GM23338 (cell line): ENCODE results near the gene CLSTN2. TPM values are rescaled to one million over a fixed set of nuclear protein-coding genes. Genes with fewer than 3 reads are reported as not detected.

Experiments used
- ATAC-seq: fragments of 200-7000 bp; cut with Tn5 transposase; 3 replicates; pipeline ENCODE4 v1.9.1; 2020
- DNase-seq: peaks from one replicate; pipeline ENCODE4 v3.0.0-alpha.2; 2015; ENCODE audit warnings: low spot score
- H2AFZ ChIP-seq: fragments of 200-600 bp; sonication (generic); 2 replicates; pipeline ENCODE4 v1.8.0; 2016; ENCODE audit warnings: antibody characterized with exemption, mild to moderate bottlenecking, moderate library complexity
- H3F3A ChIP-seq: fragments of 200-600 bp; sonication (generic); replicated peaks from 2 replicates; pipeline ENCODE4 v1.8.0; 2017; ENCODE audit warnings: antibody characterized with exemption, mixed run types, low read depth
- H3K27ac ChIP-seq: fragments of 200-600 bp; sonication (generic); 2 replicates; pipeline ENCODE4 v1.6.1; 2016; ENCODE audit warnings: low read depth
- H3K27me3 ChIP-seq: fragments of 200-600 bp; sonication (generic); 2 replicates; pipeline ENCODE4 v1.8.0; 2016; ENCODE audit warnings: mild to moderate bottlenecking, mixed run types, moderate library complexity; ENCODE audit not compliant: insufficient read depth
- H3K36me3 ChIP-seq: fragments of 200-600 bp; sonication (generic); 2 replicates; pipeline ENCODE4 v1.8.0; 2016; ENCODE audit warnings: mild to moderate bottlenecking; ENCODE audit not compliant: insufficient read depth
- H3K4me1 ChIP-seq: fragments of 200-600 bp; sonication (generic); 2 replicates; pipeline ENCODE4 v1.8.0; 2016; ENCODE audit warnings: mild to moderate bottlenecking, moderate library complexity; ENCODE audit not compliant: insufficient read depth
- H3K4me2 ChIP-seq: fragments of 200-600 bp; sonication (generic); 2 replicates; pipeline ENCODE4 v1.7.1; 2017; ENCODE audit warnings: mixed run types
- H3K4me3 ChIP-seq: fragments of 200-600 bp; sonication (generic); 2 replicates; pipeline ENCODE4 v1.6.1; 2016; ENCODE audit warnings: mixed run types
- H3K79me2 ChIP-seq: fragments of 200-600 bp; sonication (generic); replicated peaks from 2 replicates; pipeline ENCODE4 v1.8.0; 2017; ENCODE audit warnings: mild to moderate bottlenecking; ENCODE audit not compliant: insufficient read depth
- H3K9me2 ChIP-seq: fragments of 200-600 bp; sonication (generic); 2 replicates; pipeline ENCODE4 v1.8.0; 2017; ENCODE audit not compliant: insufficient read depth
- H4K20me1 ChIP-seq: fragments of 200-600 bp; sonication (generic); replicated peaks from 2 replicates; pipeline ENCODE4 v1.8.0; 2017; ENCODE audit warnings: mild to moderate bottlenecking; ENCODE audit not compliant: insufficient read depth
- H3K27ac Mint-ChIP-seq: 2 replicates; pipeline ENCODE4 v1.8.0; 2020; ENCODE audit warnings: inconsistent platforms, mild to moderate bottlenecking, moderate library complexity, mixed read lengths
- H3K27me3 Mint-ChIP-seq: 3 replicates; pipeline ENCODE4 v1.8.0; 2022; ENCODE audit warnings: low read depth, mild to moderate bottlenecking, moderate library complexity, mixed read lengths, inconsistent platforms; ENCODE audit not compliant: insufficient read depth, poor library complexity
- H3K36me3 Mint-ChIP-seq: 3 replicates; pipeline ENCODE4 v1.8.0; 2021; ENCODE audit warnings: low read depth, mild to moderate bottlenecking, inconsistent platforms, moderate library complexity, mixed read lengths
- H3K4me1 Mint-ChIP-seq: 3 replicates; pipeline ENCODE4 v1.8.0; 2020; ENCODE audit warnings: mild to moderate bottlenecking, inconsistent platforms, mixed read lengths
- H3K4me3 Mint-ChIP-seq: 3 replicates; pipeline ENCODE4 v1.8.0; 2021; ENCODE audit warnings: moderate library complexity, mild to moderate bottlenecking, inconsistent platforms, mixed read lengths
- H3K9me3 Mint-ChIP-seq: 3 replicates; pipeline ENCODE4 v1.8.0; 2020; ENCODE audit warnings: moderate library complexity, mild to moderate bottlenecking, inconsistent platforms, mixed read lengths
- EZH2 ChIP-seq: fragments of 200-600 bp; sonication (generic); IDR thresholded peaks from one replicate; pipeline ENCODE4 v1.8.0; 2017; ENCODE audit warnings: antibody characterized with exemption, mild to moderate bottlenecking, low read depth; ENCODE audit not compliant: unreplicated experiment
- JUNB ChIP-seq: IDR thresholded peaks from one replicate; pipeline ENCODE4 v1.6.1; 2016; ENCODE audit warnings: antibody characterized with exemption; ENCODE audit not compliant: unreplicated experiment
- REST ChIP-seq: IDR thresholded peaks from one replicate; pipeline ENCODE4 v1.6.1; 2018; ENCODE audit warnings: antibody characterized with exemption; ENCODE audit not compliant: unreplicated experiment
- ZNF331 ChIP-seq: fragments of 250-450 bp; sonication (Bioruptor Pico); IDR thresholded peaks from 2 replicates; pipeline ENCODE4 v1.5.0; 2020; ENCODE audit warnings: low read depth, mild to moderate bottlenecking, moderate library complexity
- ZNF462 ChIP-seq: fragments of 250-450 bp; sonication (Bioruptor Pico); IDR thresholded peaks from 2 replicates; pipeline ENCODE4 v1.5.0; 2020; ENCODE audit warnings: mild to moderate bottlenecking, moderate library complexity
- polyA plus RNA-seq: library from polyadenylated mRNA; unstranded; fragments of >200 nt; fragmentation: Nextera tagmentation; extraction: Ambion mirVana; gene quantifications from 2 replicates; pipeline ENCODE4 v1.2.1, GENCODE V29; 2016
- total RNA-seq: library from RNA; depleted of rRNA; stranded (reverse); fragments of >200 nt; shearing (Covaris generic); gene quantifications from 2 replicates; pipeline ENCODE4 v1.2.3, GENCODE V29; 2014

The CLSTN2 gene
- total and polyA plus RNA-seq, 2 experiments from 2014 or later = 0.11 to 0.83 TPM

GRCh38 chr3:140198242-140198641 is 263.3 kb downstream of the CLSTN2 start:
- Mint-ChIP-seq H3K4me3 (no peak overlapping the region), H3K9me3 (peaks cover 11% of the 10 kb centered on the region; the same call in 2 of the 3 replicates), H3K27ac (no peak overlapping the region), H3K36me3 (peaks cover 10% of the 10 kb centered on the region), H3K4me1 (peaks cover 34% of the 10 kb centered on the region), H3K27me3 (peaks cover 4% of the 10 kb centered on the region)
- peaks cover 25% of the 10 kb centered on the region for H3K4me1 ChIP-seq
- no peaks in the 10 kb centered on the region for H3K36me3 ChIP-seq
- peaks cover 30% of the 10 kb centered on the region for H3K9me2 ChIP-seq
- TF ChIP-seq JUNB (no peak), EZH2 (no peak), REST (no peak), ZNF462 (CRISPR knock-in tag) (no peak), ZNF331 (no peak)
- DNase-seq (no peak), ATAC-seq (no peak)
- no peak overlapping the region for H3K27ac ChIP-seq
- H3K4me2 ChIP-seq = no peak overlapping the region
- no peak overlapping the region for H3K4me3 ChIP-seq
- H3K79me2 ChIP-seq = no peaks in the 10 kb centered on the region
- H4K20me1 ChIP-seq = no peaks in the 10 kb centered on the region
- H2AFZ ChIP-seq = peak overlapping the region; percentile 99
- H3K27me3 ChIP-seq = no peaks in the 10 kb centered on the region
- no peaks in the 10 kb centered on the region for H3F3A ChIP-seq
